Thoracic aorta (tissue), 2 donors: Measurements from ENCODE around the gene CSTF2T. TPM values are rescaled to one million over a fixed set of nuclear protein-coding genes. Genes with fewer than 3 reads are reported as not detected.

Experiments
- ATAC-seq: fragments of 150-250 bp; one replicate; pipeline ENCODE4 v1.8.0; 2017; ENCODE audit warnings: low read depth; ENCODE audit not compliant: insufficient number of reproducible peaks, low FRiP score
- DNase-seq: peaks from one replicate; pipeline ENCODE4 v3.0.0-alpha.2; 2020; ENCODE audit warnings: low spot score
- H3K27ac ChIP-seq, 2 donors: fragments of 200-600 bp; sonication (generic); 1 replicate in 1 of 2; 2 replicates in 1 of 2; pipeline ENCODE4 v1.5.1; 2016; ENCODE audit warnings: mild to moderate bottlenecking in 2 of 2, moderate library complexity in 2 of 2
- H3K27me3 ChIP-seq: fragments of 200-600 bp; sonication (generic); replicated peaks from 2 replicates; pipeline ENCODE4 v1.6.0; 2016; ENCODE audit warnings: mild to moderate bottlenecking; ENCODE audit not compliant: insufficient read depth
- H3K36me3 ChIP-seq: fragments of 200-600 bp; sonication (generic); one replicate; pipeline ENCODE4 v1.5.1; 2016
- H3K4me1 ChIP-seq, 2 donors: fragments of 200-600 bp; sonication (generic); 1 replicate in 1 of 2; 2 replicates in 1 of 2; pipeline versions ENCODE4 v1.5.1 to v1.6.0; 2016; ENCODE audit warnings: low read depth in 2 of 2, mild to moderate bottlenecking in 1 of 2; ENCODE audit not compliant: control insufficient read depth in 1 of 2
- H3K4me3 ChIP-seq: fragments of 200-600 bp; sonication (generic); 2 replicates; pipeline ENCODE4 v1.5.1; 2016; ENCODE audit warnings: mild to moderate bottlenecking
- H3K9me3 ChIP-seq: fragments of 200-600 bp; sonication (generic); 2 replicates; pipeline ENCODE4 v1.5.1; 2016
- total RNA-seq, 2 donors: library from RNA; depleted of rRNA; stranded (reverse); fragments of >200 nt; gene quantifications; one replicate each; pipeline versions ENCODE4 v1.1.0 to v1.2.3, GENCODE V29; 2016
- TF ChIP-seq, protein P1 (sequence below): fragments of 200-600 bp; sonication (generic); IDR thresholded peaks from one replicate; pipeline ENCODE4 v1.5.1; 2019; ENCODE audit warnings: antibody characterized with exemption

The CSTF2T gene, protein sequence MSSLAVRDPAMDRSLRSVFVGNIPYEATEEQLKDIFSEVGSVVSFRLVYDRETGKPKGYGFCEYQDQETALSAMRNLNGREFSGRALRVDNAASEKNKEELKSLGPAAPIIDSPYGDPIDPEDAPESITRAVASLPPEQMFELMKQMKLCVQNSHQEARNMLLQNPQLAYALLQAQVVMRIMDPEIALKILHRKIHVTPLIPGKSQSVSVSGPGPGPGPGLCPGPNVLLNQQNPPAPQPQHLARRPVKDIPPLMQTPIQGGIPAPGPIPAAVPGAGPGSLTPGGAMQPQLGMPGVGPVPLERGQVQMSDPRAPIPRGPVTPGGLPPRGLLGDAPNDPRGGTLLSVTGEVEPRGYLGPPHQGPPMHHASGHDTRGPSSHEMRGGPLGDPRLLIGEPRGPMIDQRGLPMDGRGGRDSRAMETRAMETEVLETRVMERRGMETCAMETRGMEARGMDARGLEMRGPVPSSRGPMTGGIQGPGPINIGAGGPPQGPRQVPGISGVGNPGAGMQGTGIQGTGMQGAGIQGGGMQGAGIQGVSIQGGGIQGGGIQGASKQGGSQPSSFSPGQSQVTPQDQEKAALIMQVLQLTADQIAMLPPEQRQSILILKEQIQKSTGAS
- total RNA-seq: 10 to 100 TPM; 24.6 to 39.9 TPM

DNA sequence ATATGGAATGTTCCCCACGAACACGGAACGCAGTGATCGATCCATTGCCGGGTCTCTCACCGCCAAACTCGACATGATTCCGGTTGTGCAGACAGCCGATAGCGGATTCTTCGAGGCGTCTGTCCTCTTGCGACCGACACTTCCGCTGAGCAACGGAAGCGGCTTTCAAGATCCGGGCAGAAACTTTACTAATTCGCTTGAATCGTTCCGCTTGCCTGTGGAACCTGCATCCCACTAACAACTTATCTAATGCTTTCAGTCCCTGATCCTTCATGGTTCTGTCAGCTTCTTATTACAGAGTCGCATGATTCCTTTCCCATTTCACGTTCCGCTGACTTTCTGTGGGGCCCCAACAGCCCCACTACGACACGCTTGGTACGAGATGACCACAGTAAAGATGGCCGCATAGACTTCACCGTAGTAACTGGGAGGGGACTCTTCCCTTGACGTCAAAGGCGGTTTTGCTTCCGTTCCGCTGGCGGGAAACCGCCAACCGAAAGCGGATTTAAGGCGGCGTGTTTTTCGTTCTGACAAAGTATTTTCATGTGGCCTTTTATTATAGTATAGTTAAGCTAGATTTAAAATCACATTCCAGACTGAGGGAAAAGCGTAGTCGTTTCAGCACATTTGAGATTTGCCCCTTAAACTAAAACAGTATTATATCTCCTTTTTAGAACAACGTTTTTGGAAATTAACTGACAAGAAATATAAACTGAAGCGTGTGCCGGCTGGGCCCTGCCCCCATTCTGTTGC is at the start of gene CSTF2T:
Gene CSTF2T, minus strand, starts transcription at position 121 of the 753 bp plus-strand sequence. Its CDS starts 46 bp downstream, at position 75.
- Histone ChIP-seq H3K4me3 (peak within 1 kb of the TSS; percentile 79), H3K27ac (peak within 1 kb of the TSS; percentile 78 to 96), H3K27me3 (no peaks in the 10 kb centered on the region), H3K36me3 (no peaks in the 10 kb centered on the region), H3K4me1 (peaks cover 35 to 63% of the 10 kb centered on the region in 2 donors), H3K9me3 (no peaks in the 10 kb centered on the region)
- TF ChIP-seq, protein P1, sequence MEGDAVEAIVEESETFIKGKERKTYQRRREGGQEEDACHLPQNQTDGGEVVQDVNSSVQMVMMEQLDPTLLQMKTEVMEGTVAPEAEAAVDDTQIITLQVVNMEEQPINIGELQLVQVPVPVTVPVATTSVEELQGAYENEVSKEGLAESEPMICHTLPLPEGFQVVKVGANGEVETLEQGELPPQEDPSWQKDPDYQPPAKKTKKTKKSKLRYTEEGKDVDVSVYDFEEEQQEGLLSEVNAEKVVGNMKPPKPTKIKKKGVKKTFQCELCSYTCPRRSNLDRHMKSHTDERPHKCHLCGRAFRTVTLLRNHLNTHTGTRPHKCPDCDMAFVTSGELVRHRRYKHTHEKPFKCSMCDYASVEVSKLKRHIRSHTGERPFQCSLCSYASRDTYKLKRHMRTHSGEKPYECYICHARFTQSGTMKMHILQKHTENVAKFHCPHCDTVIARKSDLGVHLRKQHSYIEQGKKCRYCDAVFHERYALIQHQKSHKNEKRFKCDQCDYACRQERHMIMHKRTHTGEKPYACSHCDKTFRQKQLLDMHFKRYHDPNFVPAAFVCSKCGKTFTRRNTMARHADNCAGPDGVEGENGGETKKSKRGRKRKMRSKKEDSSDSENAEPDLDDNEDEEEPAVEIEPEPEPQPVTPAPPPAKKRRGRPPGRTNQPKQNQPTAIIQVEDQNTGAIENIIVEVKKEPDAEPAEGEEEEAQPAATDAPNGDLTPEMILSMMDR: no peak
- peak; percentile 78 for ATAC-seq
- peak; percentile 68 for DNase-seq

DNA sequence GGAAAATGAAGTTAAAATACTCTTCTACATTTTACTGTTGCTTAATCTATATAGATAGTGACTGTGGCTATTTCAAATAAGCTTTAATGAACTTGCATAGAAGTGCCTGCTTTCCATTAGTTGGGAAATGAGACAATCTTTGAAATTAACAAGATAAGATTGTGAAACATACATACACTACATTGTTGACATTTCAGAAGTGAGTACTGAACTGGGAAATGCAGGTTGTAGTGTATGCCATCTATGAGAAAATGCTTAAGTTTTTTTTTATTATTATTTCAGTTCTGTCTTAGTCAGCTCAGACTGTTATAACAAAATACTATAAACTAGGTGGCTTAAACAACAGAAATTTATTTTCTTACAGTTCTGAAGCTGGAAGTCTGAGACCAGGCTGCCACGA is 49.6 kb upstream of the CSTF2T start:
- H3K27ac ChIP-seq: peak overlapping the region in 1 of 2 donors; percentile 41
- TF ChIP-seq, protein P1: no peak

DNA sequence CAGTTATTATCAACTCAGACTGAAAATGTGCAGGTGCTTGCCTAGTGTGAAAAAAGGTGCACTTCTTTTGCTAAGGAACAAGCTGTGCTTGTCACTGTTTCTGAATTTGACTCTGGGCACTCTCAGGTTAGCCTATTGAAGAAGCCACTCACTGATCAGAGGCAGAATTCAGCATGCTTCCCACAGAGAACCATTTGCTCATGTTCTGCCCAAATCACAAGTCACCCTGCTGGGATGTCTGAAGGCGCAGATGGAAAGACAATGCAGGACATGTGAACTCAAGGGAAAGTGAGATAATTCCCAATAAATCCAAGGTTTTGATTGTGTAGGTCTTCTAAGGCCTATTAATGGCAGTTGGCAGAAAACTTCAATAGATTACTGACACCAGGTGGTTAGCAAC is 47.8 kb upstream of the CSTF2T start:
- Histone ChIP-seq H3K27ac (peak overlapping the region; percentile 2 to 6), H3K27me3 (no peaks in the 10 kb centered on the region), H3K9me3 (no peaks in the 10 kb centered on the region), H3K4me1 (peaks cover 9 to 40% of the 10 kb centered on the region in 2 donors), H3K4me3 (no peak overlapping the region), H3K36me3 (no peaks in the 10 kb centered on the region)
- TF ChIP-seq, protein P1: no peak
- DNase-seq (no peak), ATAC-seq (no peak)

More for the DNA sequence above, 49.6 kb upstream of the CSTF2T start:
- Histone ChIP-seq H3K27me3 (no peaks in the 10 kb centered on the region), H3K4me3 (no peak overlapping the region), H3K4me1 (peaks cover 9 to 29% of the 10 kb centered on the region in 2 donors), H3K9me3 (no peaks in the 10 kb centered on the region), H3K36me3 (no peaks in the 10 kb centered on the region)
- ATAC-seq: no peak
- no peak for DNase-seq

DNA sequence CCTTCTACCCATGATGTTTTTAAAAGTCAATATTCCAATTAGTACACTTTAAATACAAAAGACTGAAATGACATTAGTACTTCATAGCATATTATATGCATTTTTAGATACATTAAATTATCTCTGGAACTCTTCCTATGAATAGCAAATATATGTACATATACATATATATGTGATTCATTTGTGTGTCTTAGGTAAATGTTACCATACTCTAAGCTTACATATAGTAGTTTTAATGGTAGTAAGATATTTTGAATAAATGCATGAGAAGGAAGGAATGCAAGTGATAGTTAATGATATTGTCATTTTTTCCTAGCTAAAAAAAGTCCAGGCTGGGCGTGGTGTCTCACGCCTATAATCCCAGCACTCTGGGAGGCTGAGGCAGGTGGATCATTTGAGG is 46.0 kb upstream of the CSTF2T start:
- Histone ChIP-seq H3K9me3 (no peaks in the 10 kb centered on the region), H3K4me3 (no peak overlapping the region), H3K27me3 (no peaks in the 10 kb centered on the region), H3K4me1 (peaks cover 9 to 40% of the 10 kb centered on the region in 2 donors), H3K36me3 (no peaks in the 10 kb centered on the region), H3K27ac (no peak overlapping the region)
- TF ChIP-seq, protein P1: no peak
- DNase-seq: no peak
- ATAC-seq: no peak
